IPS DF 19.7 (cell line): ENCODE data around the gene ABCC4.

ENCODE experiments used
- DNase-seq: peaks from one replicate; pipeline ENCODE4 v3.0.0-alpha.2; 2013; ENCODE audit warnings: low read depth, low spot score

Gene ABCC4

DNA sequence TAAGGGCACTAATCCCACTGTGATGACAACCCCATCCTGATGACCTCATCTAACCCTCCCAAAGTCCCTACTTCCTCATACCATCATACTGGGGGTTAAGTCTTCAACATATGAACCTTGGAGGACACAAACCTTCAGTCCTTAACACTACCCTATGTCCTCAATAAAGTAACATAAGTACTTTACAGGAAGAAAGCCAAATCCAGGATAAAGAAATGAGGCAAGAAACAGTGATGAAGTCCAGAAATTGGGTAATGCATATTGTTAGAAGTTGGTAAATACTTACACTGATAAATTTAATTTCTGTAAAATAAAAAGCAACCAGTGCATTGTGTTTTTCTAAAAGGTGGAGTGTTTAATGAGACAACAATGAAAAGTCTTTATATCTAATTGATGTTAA, 304.1 kb downstream of the ABCC4 start:
- no peak for DNase-seq

DNA sequence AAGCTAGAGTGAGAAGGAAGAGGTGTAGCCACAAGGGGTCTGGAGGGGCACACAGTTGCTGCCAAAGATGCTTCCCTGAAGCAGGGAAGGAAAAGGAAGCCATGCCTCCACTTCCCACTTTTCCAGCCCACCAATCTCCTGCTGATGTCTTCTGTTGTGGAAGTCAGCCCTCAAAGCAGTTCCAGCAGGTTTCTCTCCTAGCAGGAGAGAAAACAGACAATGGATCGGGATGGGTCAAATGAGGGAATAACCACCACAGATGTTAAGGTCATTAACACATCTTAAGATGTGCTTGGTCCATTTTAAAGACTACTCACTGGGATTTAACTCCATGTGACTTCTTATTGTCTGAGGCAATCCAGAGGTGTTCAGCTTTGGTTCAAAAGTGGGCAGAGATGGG, 304.8 kb downstream of the ABCC4 start:
- no peak for DNase-seq

DNA sequence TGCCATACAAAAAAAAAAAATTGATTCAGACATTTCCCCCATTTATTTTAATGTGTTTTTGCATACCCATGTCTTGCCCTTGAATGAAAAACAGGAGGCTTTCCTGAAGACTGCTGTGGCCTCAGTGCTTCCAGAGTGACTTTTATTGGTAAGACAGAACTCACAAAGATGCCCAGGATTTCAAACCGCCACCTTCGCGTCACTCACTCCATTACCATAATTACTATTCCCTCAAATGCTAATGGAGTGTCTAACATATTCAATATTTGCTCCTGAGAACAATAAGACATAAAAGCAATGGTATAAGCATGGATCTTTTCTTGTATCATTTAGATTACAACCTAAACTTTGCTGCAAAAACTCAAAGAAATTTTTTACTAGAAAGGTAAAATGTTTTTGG, 306.7 kb downstream of the ABCC4 start:
- DNase-seq = no peak

DNA sequence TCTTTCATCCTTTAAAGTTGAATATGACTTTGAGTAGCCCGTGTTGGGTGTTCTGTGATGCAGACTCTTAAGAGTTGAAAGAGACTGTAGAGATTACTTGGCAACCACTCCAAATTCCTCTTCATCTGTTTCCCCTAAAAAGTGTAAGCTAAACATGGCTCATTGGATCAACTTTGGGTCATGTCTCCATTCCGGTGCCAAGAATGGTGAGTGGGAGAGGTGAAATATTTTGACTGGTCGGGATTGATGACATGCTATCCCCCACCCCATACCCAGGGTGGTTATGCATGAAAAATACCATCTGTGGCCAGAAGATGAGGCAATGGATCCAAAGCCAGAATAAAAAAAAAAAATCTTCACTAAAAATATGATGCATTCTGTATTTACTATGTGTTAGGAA, 307.6 kb downstream of the ABCC4 start:
- no peak for DNase-seq

DNA sequence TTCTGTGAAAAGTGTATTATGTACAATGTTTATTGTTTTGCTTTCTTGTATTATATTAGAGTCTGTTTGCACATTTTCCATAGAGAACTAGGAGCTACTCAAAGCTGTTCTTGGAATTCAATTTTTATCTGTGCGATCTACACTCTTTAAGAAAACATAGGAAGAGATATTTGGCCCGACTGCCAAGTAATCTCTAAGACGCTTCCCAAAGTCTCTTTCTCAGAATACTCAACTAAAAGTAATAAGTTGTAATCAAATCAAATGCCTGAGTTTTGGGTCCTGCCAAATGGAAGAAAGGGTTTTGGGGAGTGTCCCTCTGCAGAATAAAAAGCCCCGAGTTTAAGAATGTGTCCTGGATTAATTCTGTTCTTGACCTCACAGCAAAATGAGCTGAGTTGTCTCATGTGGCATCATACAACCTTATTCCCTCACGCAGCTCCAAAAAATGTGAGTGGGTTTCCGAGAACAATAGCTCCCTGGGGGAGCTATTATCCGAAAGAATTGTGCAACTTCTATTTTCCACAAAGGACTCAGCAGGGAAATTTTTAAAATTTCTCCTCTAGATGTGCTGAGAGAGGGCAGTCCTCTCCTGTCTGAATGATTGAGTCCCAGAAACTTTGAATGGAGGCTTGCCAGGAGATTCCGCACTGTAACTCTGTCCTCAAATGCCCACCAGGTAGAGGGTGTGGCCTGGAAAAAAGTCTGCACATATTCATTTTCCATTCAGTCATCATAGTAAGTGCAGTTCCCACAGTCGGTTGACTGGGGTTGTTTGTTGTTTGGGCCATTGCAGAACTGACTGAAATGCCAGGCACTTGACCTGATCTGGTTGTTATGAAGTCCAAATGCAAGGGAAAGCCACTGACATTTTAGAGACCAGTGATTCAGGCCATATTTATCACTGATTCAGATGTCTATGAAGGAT, 309.0 kb downstream of the ABCC4 start:
- DNase-seq = no peak

DNA sequence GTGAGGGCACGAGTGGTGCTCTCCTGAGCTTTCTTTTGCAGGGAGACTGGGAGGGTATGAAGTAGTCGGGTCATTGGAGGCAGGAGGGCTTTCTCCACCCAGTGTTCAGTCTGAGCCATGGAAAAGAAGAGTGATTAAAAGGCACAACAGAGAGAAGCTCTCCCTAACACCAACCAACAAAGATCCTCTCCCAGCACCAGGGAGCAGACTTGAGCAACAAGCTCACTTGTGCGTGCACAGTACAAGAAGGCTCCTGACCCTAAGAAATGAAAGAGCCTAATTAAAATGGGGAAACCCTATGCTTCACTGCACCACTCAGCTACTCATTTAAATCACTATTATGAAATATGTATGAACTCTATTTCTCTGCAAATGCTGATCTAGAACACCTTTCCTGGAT, 312.6 kb downstream of the ABCC4 start:
- DNase-seq = no peak

DNA sequence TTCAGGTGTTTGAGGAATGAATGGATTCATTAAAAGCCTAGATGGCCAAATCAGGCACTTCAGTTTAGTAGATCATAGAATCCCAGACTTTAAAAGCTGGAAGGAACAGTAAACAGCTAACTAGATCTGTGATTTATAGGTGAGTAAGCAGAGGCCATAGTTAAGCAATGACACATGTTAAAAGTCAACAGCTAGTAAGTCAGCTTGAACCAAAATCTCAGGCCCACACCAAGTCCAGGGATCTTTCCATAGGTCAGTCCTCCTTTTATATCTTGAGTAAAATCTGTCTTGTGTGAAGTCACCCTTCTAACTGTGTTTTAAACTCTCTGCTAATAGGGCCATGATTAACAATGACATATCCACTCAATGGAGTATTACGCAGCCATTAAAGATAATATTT, 313.4 kb downstream of the ABCC4 start:
- no peak for DNase-seq

DNA sequence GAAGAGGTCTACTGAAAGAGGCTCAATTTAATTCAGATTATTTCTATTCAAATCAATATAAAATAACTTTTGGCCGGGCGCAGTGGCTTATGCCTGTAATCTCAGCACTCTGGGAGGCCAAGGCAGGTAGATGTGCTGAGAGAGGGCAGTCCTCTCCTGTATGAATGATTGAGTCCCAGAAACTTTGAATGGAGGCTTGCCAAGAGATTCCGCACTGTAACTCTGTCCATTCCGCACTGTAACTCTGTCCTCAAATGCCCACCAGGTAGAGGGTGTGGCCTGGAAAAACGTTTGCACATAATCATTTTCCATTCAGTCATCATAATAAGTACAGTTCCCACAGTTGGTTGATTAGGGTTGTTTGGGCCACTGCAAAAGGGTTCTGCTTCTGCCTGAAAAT, 314.2 kb downstream of the ABCC4 start:
- DNase-seq = no peak

DNA sequence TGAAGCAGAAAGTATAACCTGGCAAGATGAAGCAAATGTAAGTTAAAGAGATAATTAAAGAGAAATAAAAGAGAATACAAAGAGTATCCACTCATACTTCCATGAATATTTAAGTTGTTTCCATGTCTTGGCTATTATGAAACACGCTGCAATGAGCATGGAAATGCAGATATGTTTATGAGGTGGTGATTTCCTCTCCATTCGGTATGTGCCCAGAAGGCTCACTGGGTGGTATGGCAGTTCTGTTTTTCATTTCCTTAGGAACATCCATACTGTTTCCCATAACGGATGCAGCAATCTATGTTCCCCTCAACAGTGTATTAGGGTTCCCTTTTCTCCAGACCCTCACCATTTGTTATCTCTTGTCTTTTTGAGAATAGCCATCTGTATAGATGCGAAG, 316.3 kb downstream of the ABCC4 start:
- DNase-seq = no peak

DNA sequence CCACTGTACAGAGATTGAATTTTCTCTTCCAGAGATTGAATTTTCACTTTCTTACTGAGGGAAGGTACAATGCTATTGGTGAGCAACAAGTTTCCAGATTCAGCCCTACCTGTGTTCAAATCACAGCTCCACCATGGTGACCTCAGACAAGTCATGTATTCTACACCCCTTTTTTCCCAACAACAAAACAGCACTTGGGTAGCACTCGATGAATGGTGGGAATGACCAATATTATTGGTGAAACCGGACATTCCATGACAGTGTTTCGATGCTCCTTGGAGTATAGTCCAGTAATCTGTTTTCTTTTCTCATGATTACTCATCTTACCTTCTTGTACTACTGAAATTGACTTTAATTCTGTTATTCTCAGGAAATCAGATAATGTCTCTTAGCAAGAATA, 322.7 kb downstream of the ABCC4 start:
- DNase-seq = no peak

DNA sequence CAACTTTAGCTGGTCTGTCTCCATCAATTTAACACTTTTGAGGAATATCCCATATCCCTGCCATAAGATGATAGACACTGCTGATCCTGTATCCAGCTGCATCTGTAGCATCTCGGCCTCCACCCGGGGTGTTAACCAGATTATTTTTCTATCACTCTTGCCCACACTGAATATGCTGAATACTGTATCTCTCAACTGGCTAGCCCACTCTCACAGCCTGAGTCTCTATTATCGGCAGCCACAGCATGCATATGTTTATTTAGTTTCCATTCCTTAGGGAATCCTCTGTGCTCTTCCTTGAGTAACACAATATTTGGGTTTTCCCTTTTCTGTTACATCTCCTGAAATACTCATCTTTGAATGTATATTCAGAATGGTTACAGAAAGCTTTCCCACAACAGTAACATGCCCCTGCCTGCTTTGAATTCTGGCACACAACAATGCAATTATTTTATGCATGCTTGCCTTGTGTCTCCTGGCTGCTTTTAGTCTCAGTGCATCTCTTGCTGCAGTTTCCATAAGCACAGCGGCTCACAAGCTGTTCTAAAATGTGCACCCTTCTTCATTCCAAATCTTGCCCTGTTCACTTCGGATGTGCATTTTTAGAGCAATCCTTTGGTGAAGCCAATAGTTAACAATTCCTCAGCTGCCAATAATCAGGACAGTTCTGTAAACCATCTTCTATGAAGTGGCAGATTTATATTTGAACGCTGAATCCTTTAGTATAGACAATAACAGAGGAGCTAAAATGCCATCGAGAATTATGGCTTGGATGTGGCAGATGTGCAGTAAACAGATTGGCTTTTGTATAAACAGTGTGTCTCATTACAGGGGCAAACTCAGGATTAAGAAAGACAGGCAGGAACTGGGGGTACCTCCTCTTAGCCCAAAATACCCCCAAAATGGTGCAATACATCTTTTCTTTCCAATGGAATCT, 327.0 kb downstream of the ABCC4 start:
- DNase-seq = no peak

DNA sequence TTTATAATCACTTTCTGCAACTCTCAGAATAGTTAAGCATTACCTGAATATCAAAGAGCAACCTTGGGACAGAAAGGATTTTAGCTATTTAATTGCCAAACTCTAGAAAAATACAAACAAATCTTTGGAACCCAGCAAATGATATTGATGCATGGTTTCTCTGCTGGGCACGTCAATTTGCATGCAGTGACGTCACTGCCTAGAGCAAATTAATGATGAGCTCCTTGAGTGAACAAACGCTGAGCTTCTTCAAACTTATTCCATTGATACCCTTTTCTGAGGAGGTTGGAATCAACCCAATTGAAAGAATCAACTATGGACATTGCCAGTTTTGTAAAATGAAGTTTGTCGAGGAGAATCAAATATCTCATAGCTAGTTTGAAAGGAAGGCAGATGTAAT, 329.0 kb downstream of the ABCC4 start:
- no peak for DNase-seq
